Epithelial cell of umbilical artery (primary cell): Measurements from ENCODE around the gene HPS6. TPM values are rescaled to one million over a fixed set of nuclear protein-coding genes. Genes with fewer than 3 reads are reported as not detected.

Experiments used
- total RNA-seq: library from RNA; depleted of rRNA; stranded (reverse); fragments of >200 nt; gene quantifications from 2 replicates; pipeline ENCODE4 v1.2.3, GENCODE V29; 2014

The HPS6 gene
- total RNA-seq = 35.4 and 36.6 TPM in 2 replicates

GRCh38 chr10:102064868-102065560, at the start of gene HPS6:
HPS6 (plus strand) TSS chr10:102065349; CDS start chr10:102065475, 126 bp downstream.

GRCh38 chr10:102055647-102056419, 9.3 kb upstream of the HPS6 start, which contains the start of gene ARMH3:
ARMH3 (minus strand) TSS chr10:102056173; CDS start chr10:102040114, 16,059 bp downstream.

Other genes starting within 250 kb of the HPS6 start
- 108 and 115 TPM in 2 replicates for gene OGA, start 246.9 kb upstream of the HPS6 start, total RNA-seq
- gene KCNIP2, start 221.5 kb upstream of the HPS6 start, total RNA-seq = under 0.01 and 0.30 TPM in 2 replicates
- 5.8 and 10.3 TPM in 2 replicates for gene ARMH3, start 9.2 kb upstream of the HPS6 start, total RNA-seq
- 24.0 and 25.5 TPM in 2 replicates for gene LDB1, start 55.0 kb downstream of the HPS6 start, total RNA-seq
- 10.0 and 12.0 TPM in 2 replicates for gene PPRC1, start 67.7 kb downstream of the HPS6 start, total RNA-seq
- 42.9 and 51.5 TPM in 2 replicates for gene NOLC1, start 87.0 kb downstream of the HPS6 start, total RNA-seq
- gene ELOVL3, start 160.9 kb downstream of the HPS6 start, total RNA-seq = not detected in 2 replicates
- gene PITX3, start 176.2 kb downstream of the HPS6 start, total RNA-seq = not detected in 2 replicates
- 13.3 and 13.8 TPM in 2 replicates for gene GBF1, start 180.2 kb downstream of the HPS6 start, total RNA-seq